ENCODE measurements around the gene DCX. TPM values are rescaled to one million over a fixed set of nuclear protein-coding genes. Genes with fewer than 3 reads are reported as not detected.

Gene DCX
- total and polyA plus RNA-seq, 2 of the 4 experiments (the other 2 are of a cell fraction): not detected

DNA sequence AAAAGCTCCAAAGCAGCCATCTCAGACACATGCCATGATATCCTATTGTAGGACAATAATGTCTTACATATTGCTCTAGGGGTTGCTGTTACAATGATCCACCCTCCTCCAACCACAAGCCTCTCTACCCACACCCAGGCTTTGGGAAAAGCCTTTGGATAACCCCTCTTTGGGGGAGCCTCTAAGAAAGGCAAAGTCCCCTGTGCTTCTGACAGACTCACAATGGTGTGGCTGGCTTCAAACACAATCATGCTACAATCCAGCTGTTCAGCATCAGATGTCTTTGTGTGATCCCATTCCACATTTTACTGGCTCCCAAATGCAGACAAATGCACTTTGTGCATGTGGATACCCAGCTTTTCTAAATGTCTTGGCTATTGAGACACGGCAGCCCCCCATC is 75.9 kb downstream of the DCX start:
- Histone ChIP-seq H4K91ac (ENCODE audit: insufficient read depth, low read depth, low read length) (no peak overlapping the region), H3K9ac (ENCODE audit: low read depth, low read length) (no peak overlapping the region), H2BK5ac (ENCODE audit: low read depth, low read length, poor library complexity, severe bottlenecking) (no peak overlapping the region), H3K56ac (ENCODE audit: extremely low read depth, insufficient read depth, low read length) (no peak overlapping the region), H3K27ac (ENCODE audit: insufficient read depth, low read length) (no peak overlapping the region), H3K79me1 (ENCODE audit: low read depth in 1 of 2, low read length in 2 of 2) (no peaks in the 10 kb centered on the region), H3K4me3 (ENCODE audit: insufficient read depth, low read depth, low read length) (no peak overlapping the region), H2AFZ (replicated peaks; ENCODE audit: low read length, poor library complexity) (no peak overlapping the region), H3K14ac (replicated peaks; ENCODE audit: low read depth, low read length) (no peak overlapping the region), H2BK20ac (ENCODE audit: low read depth, low read length) (no peak overlapping the region), H4K20me1 (ENCODE audit: insufficient read depth, low read length) (no peaks in the 10 kb centered on the region), H3K18ac (ENCODE audit: low read depth, low read length) (no peak overlapping the region), H2BK120ac (ENCODE audit: low read depth, low read length) (no peak overlapping the region), H3K36me3 (ENCODE audit: control insufficient read depth, insufficient read depth, low read length) (no peaks in the 10 kb centered on the region), H4K8ac (ENCODE audit: low read depth in 2 of 2, low read length in 2 of 2) (no peak overlapping the region), H3K4me2 (ENCODE audit: low read depth, low read length) (no peak overlapping the region), H3K27me3 (ENCODE audit: control insufficient read depth, insufficient read depth, low read length) (peaks cover 5% of the 10 kb centered on the region), H3K23ac (ENCODE audit: low read depth, low read length) (no peak overlapping the region), H2AK9ac (replicated peaks; ENCODE audit: low read depth, low read length, poor library complexity) (no peak overlapping the region), H3K9me1 (ENCODE audit: insufficient read depth, low read length) (no peaks in the 10 kb centered on the region), H3K4ac (ENCODE audit: low read depth, low read length) (no peak overlapping the region), H2BK15ac (ENCODE audit: low read depth, low read length) (no peak overlapping the region), H4K5ac (ENCODE audit: low read depth, low read length) (no peak overlapping the region), H3K4me1 (ENCODE audit: control insufficient read depth, insufficient read depth, low read length) (no peaks in the 10 kb centered on the region), H2AK5ac (ENCODE audit: low read depth, low read length) (no peak overlapping the region), H3K9me3 (ENCODE audit: control insufficient read depth, insufficient read depth, low read length) (no peaks in the 10 kb centered on the region)
- DNase-seq: no peak
- BruUV-seq (replicated peaks): no TSS peak
- dilution Hi-C loops (cut with HindIII; ENCODE audit: low sequenced_read_pairs, unreplicated experiment) (no loop called here), in situ Hi-C loops (cut with MboI; ENCODE audit: low sequenced_read_pairs) (no loop called here), intact Hi-C loops (cut with micrococcal nuclease) (no loop called here)
- TF ChIP-seq SMC3 (IDR thresholded peaks at IDR 0.05; ENCODE audit: low read depth, low read length): no peak
- TF ChIP-seq, protein P1, sequence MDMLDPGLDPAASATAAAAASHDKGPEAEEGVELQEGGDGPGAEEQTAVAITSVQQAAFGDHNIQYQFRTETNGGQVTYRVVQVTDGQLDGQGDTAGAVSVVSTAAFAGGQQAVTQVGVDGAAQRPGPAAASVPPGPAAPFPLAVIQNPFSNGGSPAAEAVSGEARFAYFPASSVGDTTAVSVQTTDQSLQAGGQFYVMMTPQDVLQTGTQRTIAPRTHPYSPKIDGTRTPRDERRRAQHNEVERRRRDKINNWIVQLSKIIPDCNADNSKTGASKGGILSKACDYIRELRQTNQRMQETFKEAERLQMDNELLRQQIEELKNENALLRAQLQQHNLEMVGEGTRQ (IDR thresholded peaks at IDR 0.05; ENCODE audit: low read depth, low read length): no peak
- no peak for TF ChIP-seq RCOR1 (IDR thresholded peaks at IDR 0.05; ENCODE audit: insufficient replicate concordance, low read length)
- CTCF ChIA-PET: no interaction called here
- POLR2A ChIA-PET (ENCODE audit: unreplicated experiment): no interaction called here
- ATAC-seq (ENCODE audit: low read depth): no peak
- no CpG with 5 or more reads among the region's 1 CpG for WGBS, 2 experiments (ENCODE audit: extremely low coverage in 2 of 2, insufficient read length in 1 of 2)

Data from IMR-90 (cell line).